Superior temporal gyrus (tissue), 1 donor: ENCODE results near the gene ZC3H4.

Source experiments
- DNase-seq: peaks from one replicate; pipeline ENCODE4 v3.0.0-alpha.2; 2016; ENCODE audit errors: extremely low spot score

Gene ZC3H4

DNA sequence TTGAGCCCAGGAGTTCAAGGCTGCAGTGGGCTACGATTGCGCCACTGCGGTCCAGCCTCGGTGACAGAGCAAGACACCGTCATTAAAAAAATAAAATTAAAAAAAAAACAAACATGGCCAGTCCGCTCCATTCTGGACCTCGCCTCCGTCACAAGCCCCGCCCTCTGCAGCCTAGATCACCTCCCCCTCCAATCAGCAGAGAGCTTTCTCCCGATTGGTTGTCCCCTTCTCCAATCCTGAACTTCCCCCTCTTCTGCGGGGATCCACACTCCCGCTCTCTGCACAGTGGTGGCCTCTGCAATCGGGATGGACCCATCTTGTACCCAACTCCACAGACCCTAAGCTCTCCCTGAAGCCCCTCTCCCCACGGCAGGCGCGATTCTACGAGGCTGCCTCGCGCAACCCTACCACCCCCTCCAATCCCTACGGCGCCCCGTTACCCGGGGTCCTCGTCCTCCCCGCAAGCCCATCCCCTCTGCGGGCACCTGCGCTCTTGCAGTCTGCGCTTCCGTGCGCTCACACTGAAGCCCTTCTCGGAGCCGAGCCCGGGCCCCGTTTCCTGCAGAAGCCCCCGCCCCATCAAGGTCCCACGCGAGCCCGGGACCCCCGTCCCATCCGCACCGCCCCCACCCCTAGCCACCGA lies 65.7 kb downstream of the ZC3H4 start:
- DNase-seq, result peak; percentile 92

DNA sequence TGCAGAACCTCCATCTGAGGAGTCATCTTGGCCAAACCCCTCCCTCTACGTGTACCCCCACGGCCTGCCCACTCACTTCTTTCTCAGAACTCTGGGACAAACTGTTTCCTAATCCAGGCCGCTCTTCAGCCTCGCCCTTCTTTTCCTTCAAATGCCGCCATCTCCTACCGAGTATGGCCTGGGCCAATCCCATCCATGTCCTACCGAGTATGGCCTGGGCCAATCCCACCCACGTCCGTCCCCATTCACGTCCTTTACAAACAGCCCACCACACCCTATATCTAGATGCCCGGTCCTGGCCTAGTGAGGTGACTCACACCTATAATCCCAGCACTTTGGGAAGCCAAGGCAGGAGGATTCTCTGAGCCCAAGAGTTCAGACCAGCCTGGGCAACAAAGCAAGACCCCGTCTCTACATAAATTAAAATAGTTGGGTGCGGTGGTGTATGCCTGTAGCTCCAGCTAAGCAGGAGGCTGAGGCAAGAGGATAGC lies 66.3 kb downstream of the ZC3H4 start:
- no peak for DNase-seq

DNA sequence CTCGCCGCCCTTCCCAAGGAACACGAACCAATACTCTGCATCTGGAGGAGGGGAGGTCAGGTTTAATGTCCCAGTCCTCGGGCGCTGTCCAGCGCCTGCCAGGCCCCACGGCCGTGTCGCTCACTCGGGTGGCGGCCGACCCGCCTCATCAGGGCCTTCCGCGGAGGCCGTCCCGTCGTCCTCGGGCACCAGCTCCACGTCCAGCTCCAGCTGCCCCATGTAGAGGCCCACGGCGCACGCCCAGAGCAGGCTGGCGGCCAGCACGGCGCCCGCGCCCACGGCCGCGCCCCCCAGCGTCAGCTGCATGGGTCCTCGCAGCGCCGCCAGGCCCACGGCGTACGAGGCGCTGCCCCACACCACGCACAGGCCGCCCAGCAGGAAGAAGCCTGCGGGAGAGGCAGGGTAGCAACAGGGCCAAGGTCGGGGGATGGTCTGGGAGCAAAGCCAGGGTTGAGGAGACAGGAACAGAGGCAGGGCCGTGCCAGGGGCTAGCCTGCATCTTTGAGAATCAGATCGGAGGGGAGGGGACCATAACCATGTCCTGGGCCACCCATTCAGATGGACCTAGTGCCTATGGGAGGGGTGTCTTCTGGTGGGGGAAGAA lies 67.6 kb downstream of the ZC3H4 start:
- DNase-seq, result no peak

DNA sequence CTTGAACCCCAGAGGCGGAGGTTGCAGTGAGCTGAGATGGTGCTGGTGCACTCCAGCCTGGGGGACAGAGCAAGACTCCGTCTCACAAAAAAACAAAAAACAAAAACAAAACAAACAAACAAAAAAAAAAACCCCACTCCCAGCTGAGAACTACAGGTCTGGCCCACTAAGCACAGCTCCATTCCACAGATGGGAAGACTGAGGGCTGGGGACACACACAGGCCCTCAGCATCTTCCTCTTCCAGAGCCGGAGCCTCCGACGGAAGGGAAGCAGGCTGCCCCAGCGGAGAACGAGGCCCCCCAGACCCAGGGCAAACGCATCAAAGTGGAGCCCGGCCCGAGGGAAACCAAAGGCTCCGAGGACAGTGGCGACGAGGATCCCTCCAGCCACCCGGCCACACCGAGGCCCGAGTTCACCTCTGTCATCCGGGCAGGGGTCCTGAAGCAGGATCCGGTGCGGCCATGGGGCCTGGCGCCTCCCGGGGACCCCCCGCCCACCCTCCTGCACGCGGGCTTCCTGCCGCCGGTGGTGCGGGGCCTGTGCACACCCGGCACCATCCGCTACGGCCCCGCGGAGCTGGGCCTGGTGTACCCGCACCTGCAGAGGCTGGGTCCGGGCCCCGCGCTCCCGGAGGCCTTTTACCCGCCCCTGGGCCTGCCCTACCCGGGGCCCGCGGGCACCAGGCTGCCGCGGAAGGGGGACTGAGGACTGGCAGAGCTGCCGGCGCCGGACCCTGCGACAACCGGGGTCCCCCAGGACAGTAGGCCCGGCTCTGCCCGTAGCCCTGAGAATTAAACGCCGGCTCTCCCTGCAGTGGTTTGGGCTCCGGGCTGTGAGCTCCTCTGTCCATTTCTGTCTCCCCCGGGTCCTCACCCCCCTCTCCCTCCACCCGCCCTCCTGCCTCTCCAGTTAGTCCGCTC lies 68.4 kb downstream of the ZC3H4 start:
- no peak for DNase-seq

DNA sequence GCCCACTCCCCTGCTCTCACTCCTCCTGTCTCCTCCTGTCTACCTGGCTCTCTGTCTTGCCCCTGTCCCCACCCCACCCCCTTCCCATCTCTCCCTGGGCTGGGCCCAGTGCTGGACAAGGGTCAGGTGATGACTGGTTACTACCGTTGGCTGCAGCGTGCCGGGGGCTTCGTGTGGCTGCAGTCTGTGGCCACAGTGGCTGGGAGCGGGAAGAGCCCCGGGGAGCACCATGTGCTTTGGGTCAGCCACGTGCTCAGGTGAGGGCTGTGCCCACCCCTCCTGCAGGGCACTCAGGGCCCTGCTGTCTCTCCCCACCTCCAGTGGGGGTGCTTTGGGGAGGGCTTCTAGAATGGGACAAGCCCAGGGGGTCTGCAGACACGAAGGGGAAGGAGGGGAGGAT lies 72.7 kb downstream of the ZC3H4 start:
- DNase-seq, result no peak

GRCh38 chr19:47039239-47039874 lies 74.2 kb downstream of the ZC3H4 start:
- no peak for DNase-seq

- no peak for DNase-seq
Observed at GRCh38 chr19:47037766-47038165, 75.8 kb downstream of the ZC3H4 start.

DNA sequence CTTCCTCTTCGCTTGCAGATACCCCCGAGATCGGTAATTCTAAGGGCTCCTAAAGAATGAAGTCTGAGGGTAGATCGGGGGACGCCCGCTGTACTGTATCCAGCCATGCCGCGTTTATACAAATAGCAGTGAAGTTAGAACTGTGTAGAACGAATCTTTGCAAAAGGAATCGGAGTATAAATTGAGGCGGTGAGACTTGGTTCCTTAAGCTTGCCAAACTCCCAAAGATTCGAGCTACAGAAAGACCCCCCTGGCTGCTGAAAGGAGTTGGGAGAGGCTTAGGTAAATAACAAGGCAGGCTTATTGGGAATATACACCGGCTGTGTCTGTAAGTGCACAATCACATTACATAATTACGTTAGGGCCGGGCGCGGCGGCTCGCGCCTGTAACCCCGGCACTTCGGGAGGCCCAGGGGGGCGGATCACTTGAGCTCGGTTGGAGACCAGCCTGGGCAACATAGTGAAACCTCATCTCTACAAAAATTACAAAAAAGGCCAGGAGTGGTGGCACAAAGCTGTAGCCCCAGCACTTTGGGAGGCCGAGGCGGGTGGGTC lies 77.4 kb downstream of the ZC3H4 start:
- peak; percentile 54 for DNase-seq

- peak; percentile 84 for DNase-seq
Observed at GRCh38 chr19:47035127-47036096, 78.2 kb downstream of the ZC3H4 start.

DNA sequence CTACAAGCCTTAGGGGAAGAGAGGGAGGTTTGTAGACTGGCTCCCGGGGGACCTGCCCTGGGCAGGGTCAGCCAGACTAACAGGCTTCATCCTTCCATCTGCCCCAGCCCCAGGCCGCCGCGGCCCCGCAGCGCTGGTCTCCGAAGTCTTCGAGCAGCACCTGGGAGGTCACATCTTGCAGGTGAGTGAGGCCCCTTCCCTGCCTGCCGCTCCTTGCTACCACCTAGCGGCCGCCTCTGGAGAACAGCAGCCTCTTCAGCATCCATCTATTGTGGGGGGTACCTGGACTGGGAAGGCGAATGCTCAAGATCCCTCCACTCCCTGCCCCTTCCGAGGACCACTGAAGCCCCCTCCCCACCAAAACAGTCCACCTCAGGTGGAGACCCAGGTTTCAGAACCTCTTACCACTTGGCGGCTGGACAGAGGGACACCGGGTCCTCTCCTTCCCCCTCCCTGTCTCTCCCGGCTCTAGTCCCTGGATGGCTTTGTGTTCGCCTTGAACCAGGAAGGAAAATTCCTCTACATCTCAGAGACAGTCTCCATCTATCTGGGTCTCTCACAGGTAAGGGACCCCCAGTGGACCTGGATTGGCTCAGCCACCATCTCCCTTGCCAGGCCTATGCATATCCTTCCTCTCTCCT lies 81.3 kb downstream of the ZC3H4 start:
- peak; percentile 52 for DNase-seq

DNA sequence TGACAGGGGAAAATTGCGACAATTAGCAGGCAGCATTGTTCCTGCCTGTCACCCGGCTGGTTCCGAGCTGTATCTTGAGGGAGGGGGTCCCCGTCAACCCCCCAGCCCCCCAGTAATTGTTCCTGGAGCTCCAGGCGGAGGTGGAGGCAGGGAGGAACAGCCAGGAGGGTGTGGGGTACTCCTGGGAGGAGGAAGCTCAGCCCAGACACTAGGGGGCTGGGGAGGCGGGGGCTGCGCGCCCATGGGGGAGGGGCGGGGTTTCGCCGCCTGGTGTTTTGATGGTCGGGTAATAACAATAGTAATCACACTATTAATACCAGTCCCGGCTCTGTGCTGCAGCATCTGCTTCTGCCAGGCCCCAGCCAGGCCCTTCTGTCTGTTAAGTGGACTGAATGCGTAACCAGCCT lies 85.4 kb downstream of the ZC3H4 start:
- DNase-seq, result no peak

- DNase-seq, result no peak
Observed at GRCh38 chr19:47027586-47028088, 85.9 kb downstream of the ZC3H4 start.

- no peak for DNase-seq
Observed at GRCh38 chr19:47026889-47027288, 86.7 kb downstream of the ZC3H4 start.

DNA sequence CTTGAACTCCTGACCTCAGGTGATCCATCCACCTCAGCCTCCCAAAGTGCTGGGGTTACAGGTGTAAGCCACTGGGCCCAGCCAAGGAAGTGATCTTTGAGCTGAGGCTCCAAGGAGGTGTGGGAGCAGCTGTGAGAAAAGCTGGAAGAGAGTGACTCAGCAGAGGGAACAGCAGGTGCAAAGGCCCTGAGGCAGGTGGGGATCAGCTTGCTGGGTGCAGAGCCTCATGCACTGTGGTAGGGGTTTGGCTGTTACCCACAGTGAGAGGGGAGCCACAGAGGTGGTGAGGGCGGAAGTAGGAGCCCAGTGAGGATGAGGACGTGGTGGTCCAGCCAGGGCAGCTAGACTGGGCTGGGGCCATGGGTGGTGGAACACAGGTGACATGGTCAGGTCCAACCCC lies 87.4 kb downstream of the ZC3H4 start:
- no peak for DNase-seq

- DNase-seq, result no peak
Observed at GRCh38 chr19:47024502-47024901, 89.1 kb downstream of the ZC3H4 start.

DNA sequence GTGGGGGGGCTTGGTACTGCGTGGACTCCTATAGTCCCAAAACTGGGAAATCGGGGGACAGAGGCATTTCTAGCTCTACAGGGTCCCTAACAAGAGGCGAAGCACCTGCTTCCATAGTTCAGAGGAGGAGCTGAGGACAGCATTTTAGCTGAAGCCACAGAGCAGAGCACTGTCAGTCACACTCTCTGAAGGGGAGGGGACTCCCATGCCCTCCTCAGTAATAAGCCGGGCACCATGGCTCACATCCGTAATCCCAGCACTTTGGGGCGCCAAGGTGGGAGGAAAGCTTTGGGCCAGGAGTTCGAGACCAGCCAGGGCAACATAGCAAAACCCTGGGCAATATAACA lies 90.2 kb downstream of the ZC3H4 start:
- DNase-seq, result no peak

DNA sequence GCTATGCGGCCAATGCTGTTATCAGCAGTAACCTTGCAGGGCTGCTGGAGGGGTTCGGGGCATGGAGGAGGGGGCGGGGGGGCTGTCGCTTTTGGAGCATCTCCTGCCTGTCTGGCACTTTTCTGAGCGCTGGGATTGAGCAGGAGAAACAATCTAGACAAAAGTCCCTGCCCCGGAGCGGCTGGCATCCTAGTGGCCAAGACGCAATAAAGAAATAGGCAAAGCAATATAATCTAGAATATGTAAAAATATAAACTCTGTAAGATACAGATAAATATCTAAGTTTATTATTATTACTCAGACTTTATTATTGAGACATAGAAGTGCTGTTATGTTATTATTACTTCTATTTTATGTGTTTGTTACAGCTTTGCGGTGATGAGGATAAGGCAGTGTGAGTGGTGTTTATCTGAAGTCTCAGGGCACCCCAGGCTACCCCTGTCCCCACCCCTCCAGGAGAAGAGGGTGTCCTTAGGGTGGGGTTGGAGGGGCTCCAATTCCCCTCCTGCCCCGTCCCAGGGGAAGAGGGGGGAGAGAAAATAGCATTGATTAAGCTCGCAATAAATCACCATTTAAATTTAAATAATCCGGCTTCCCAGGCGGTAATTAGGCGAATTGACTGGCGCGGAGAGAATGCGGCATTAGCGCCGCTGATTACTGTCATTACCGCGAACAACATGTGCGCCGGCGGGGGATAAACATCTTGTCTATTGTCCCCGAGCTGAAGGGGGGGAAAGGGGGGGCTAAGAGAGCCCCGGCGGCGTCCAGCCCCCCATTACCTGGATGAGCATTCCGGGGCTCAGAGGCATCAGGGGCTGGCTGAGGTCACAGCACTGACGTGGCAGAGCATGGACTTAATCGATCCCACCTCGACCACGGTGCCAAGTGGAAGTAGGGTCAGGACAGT lies 90.8 kb downstream of the ZC3H4 start:
- DNase-seq, result no peak

GRCh38 chr19:47022140-47022536 lies 91.4 kb downstream of the ZC3H4 start:
- no peak for DNase-seq

- DNase-seq, result no peak
Observed at GRCh38 chr19:47021536-47022139, 91.9 kb downstream of the ZC3H4 start.
